A549 (cell line): ENCODE measurements around the gene MYRFL. TPM values are rescaled to one million over a fixed set of nuclear protein-coding genes. Genes with fewer than 3 reads are reported as not detected.

ENCODE experiments used
- ATAC-seq, 2 experiments: fragments of 200-7000 bp in 1 of 2; fragments of >200 bp in 1 of 2; cut with Nextera tagmentation in 1 of 2; cut with Tn5 transposase in 1 of 2; 3 replicates each; pipeline versions ENCODE4 v1.8.0 to v1.9.1; 2018 to 2020; ENCODE audit warnings: mild to moderate bottlenecking in 1 of 2, moderate library complexity in 1 of 2
- CTCF ChIA-PET: fragments of 300-600 bp; sonication (Branson Sonifier 250); formaldehyde crosslinking; extraction: SDS; loops from one replicate; lab custom pipeline; 2021; ENCODE audit warnings: antibody characterized with exemption, inconsistent platforms; lab: Yijun Ruan, JAX
- POLR2A ChIA-PET: fragments of 350-600 bp; formaldehyde crosslinking; extraction: SDS; loops from one replicate; lab custom pipeline; 2021; ENCODE audit warnings: antibody characterized with exemption, inconsistent platforms; lab: Yijun Ruan, JAX
- DNase-seq, 2 experiments: peaks; one replicate each; pipeline versions ENCODE4 v3.0.0 to v3.0.0-alpha.2; 2011 to 2016; ENCODE audit warnings: low read depth in 1 of 2, low spot score in 1 of 2
- FAIRE-seq: peaks from 2 replicates; lab custom pipeline; 2011; peaks lifted over from hg19 to GRCh38; lab: Jason Lieb, UNC
- H3K27ac ChIP-seq, 2 experiments: fragments of >200 bp; sonication (Bioruptor Twin); formaldehyde crosslinking; 3 replicates each; pipeline ENCODE4 v1.5.1; 2016 to 2017
- H3K4me1 ChIP-seq: fragments of >200 bp; sonication (Bioruptor Twin); formaldehyde crosslinking; 3 replicates; pipeline ENCODE4 v1.6.1; 2016
- H3K4me2 ChIP-seq: fragments of >200 bp; sonication (Bioruptor Twin); formaldehyde crosslinking; 3 replicates; pipeline ENCODE4 v1.6.1; 2016
- H3K4me3 ChIP-seq: fragments of >200 bp; sonication (Bioruptor Twin); formaldehyde crosslinking; 3 replicates; pipeline ENCODE4 v1.5.1; 2016
- H3K9me3 ChIP-seq: fragments of >200 bp; sonication (Bioruptor Twin); formaldehyde crosslinking; 3 replicates; pipeline ENCODE4 v1.6.1; 2016
- BHLHE40 ChIP-seq: IDR thresholded peaks from 2 replicates; pipeline ENCODE4 v1.6.1; 2012; ENCODE audit warnings: low read depth, low read length, inconsistent platforms
- CBX2 ChIP-seq: fragments of 200-600 bp; sonication (generic); IDR thresholded peaks from 2 replicates; pipeline ENCODE4 v1.6.1; 2016; ENCODE audit warnings: low read depth, mild to moderate bottlenecking, borderline replicate concordance
- CEBPB ChIP-seq, 2 experiments: fragments of >200 bp in 1 of 2; sonication (Bioruptor Twin) in 1 of 2; formaldehyde crosslinking in 1 of 2; IDR thresholded peaks; 2 replicates each; pipeline ENCODE4 v1.6.1; 2012 to 2016
- CHD2 ChIP-seq: fragments of 150-350 bp; IDR thresholded peaks from 2 replicates; pipeline ENCODE4 v1.6.1; 2014; ENCODE audit warnings: low read length; ENCODE audit not compliant: partially characterized antibody
- CHD4 ChIP-seq: fragments of 200-600 bp; sonication (generic); IDR thresholded peaks from 2 replicates; pipeline ENCODE4 v1.6.1; 2016; ENCODE audit warnings: antibody characterized with exemption, mild to moderate bottlenecking, borderline replicate concordance
- EHMT2 ChIP-seq: fragments of 200-600 bp; sonication (generic); IDR thresholded peaks from 2 replicates; pipeline ENCODE4 v1.6.1; 2016; ENCODE audit warnings: antibody characterized with exemption, low read depth, mild to moderate bottlenecking, moderate library complexity
- EP300 ChIP-seq, 2 experiments: fragments of >200 bp; sonication (Bioruptor Twin); formaldehyde crosslinking; IDR thresholded peaks; 2 replicates in 1 of 2; 3 replicates in 1 of 2; pipeline ENCODE4 v1.6.1; 2016 to 2017
- ESRRA ChIP-seq: fragments of 150-350 bp; IDR thresholded peaks from 2 replicates; pipeline ENCODE4 v1.6.1; 2014; ENCODE audit warnings: mild to moderate bottlenecking, low read length, borderline replicate concordance
- FOSL2 ChIP-seq, 2 experiments: fragments of 450-650 bp in 1 of 2; fragments of >200 bp in 1 of 2; sonication (Bioruptor Twin) in 1 of 2; formaldehyde crosslinking; IDR thresholded peaks; 2 replicates each; pipeline versions ENCODE4 v1.5.0 to v1.6.1; 2016 to 2020; ENCODE audit warnings: mild to moderate bottlenecking in 1 of 2, moderate library complexity in 1 of 2
- HDAC2 ChIP-seq: fragments of 200-600 bp; sonication (generic); IDR thresholded peaks from 2 replicates; pipeline ENCODE4 v1.6.1; 2016
- HOXA7 ChIP-seq: fragments of 250-450 bp; sonication (Bioruptor Pico); IDR thresholded peaks from 2 replicates; pipeline ENCODE4 v1.5.0; 2020; ENCODE audit warnings: mild to moderate bottlenecking, moderate library complexity
- HOXB13 ChIP-seq: fragments of 250-450 bp; sonication (Bioruptor Pico); IDR thresholded peaks from 2 replicates; pipeline ENCODE4 v1.5.0; 2020; ENCODE audit warnings: low read depth, mild to moderate bottlenecking, moderate library complexity
- KDM1A ChIP-seq: fragments of 200-600 bp; sonication (generic); IDR thresholded peaks from 2 replicates; pipeline ENCODE4 v1.6.1; 2016; ENCODE audit warnings: low read depth, mild to moderate bottlenecking
- KDM5A ChIP-seq: fragments of 200-600 bp; sonication (generic); IDR thresholded peaks from 2 replicates; pipeline ENCODE4 v1.6.1; 2016; ENCODE audit warnings: antibody characterized with exemption, mild to moderate bottlenecking
- MAFK ChIP-seq: fragments of 450-650 bp; IDR thresholded peaks from 2 replicates; pipeline ENCODE4 v1.6.1; 2014; ENCODE audit not compliant: partially characterized antibody
- MAZ ChIP-seq: fragments of 150-350 bp; IDR thresholded peaks from 2 replicates; pipeline ENCODE4 v1.6.1; 2014; ENCODE audit warnings: antibody characterized with exemption, low read depth, low read length, borderline replicate concordance
- MYC ChIP-seq: IDR thresholded peaks from 2 replicates; pipeline ENCODE4 v1.6.1; 2012; ENCODE audit warnings: mild to moderate bottlenecking, inconsistent platforms, low read length, improper control_type of control experiment, borderline replicate concordance
- NFE2L2 ChIP-seq: fragments of 150-350 bp; conservative IDR thresholded peaks from 2 replicates; pipeline ENCODE4 v1.6.1; 2014; ENCODE audit warnings: low read length
- NR3C1 ChIP-seq: fragments of >200 bp; sonication (Bioruptor Twin); formaldehyde crosslinking; IDR thresholded peaks from 3 replicates; pipeline ENCODE4 v1.6.1; 2017
- POLR2AphosphoS2 ChIP-seq: conservative IDR thresholded peaks from 2 replicates; pipeline ENCODE4 v1.6.1; 2012; ENCODE audit warnings: low read length, improper control_type of control experiment, inconsistent platforms
- RARB ChIP-seq: fragments of 250-450 bp; sonication (Bioruptor Pico); IDR thresholded peaks from 2 replicates; pipeline ENCODE4 v1.8.0; 2021; ENCODE audit warnings: mild to moderate bottlenecking, moderate library complexity
- SMC3 ChIP-seq: fragments of >200 bp; sonication (Bioruptor Twin); formaldehyde crosslinking; IDR thresholded peaks from 3 replicates; pipeline ENCODE4 v1.6.1; 2018; ENCODE audit warnings: inconsistent platforms
- USF2 ChIP-seq: fragments of 450-650 bp; IDR thresholded peaks from 2 replicates; pipeline ENCODE4 v1.6.1; 2014; ENCODE audit warnings: antibody characterized with exemption
- ZC3H11A ChIP-seq: fragments of 450-650 bp; IDR thresholded peaks from 2 replicates; pipeline ENCODE4 v1.6.1; 2014; ENCODE audit warnings: antibody characterized with exemption, mild to moderate bottlenecking
- ZSCAN20 ChIP-seq: fragments of 250-450 bp; sonication (Bioruptor Pico); IDR thresholded peaks from 2 replicates; pipeline ENCODE4 v1.8.0; 2022; ENCODE audit warnings: mild to moderate bottlenecking, moderate library complexity
- WGBS: methylation state at CpG from one replicate; pipeline ENCODE4 v1.1.6; 2017; ENCODE audit errors: missing lambda C conversion rate; 5-methylcytosine and 5-hydroxymethylcytosine counted together
- polyA plus RNA-seq, 4 experiments: library from polyadenylated mRNA; depleted of rRNA in 3 of 4; stranded (reverse); fragments of >200 nt; fragmentation: RNase III in 1 of 4; extraction: RNeasy Plus Mini Kit Qiagen cat#74134 plus additional on column Dnase treatment in 1 of 4; gene quantifications; 2 replicates in 3 of 4; 3 replicates in 1 of 4; pipeline ENCODE4 v1.2.3, GENCODE V29; 2011 to 2017
- TF ChIP-seq, protein P1 (sequence below): IDR thresholded peaks from 2 replicates; pipeline ENCODE4 v1.6.1; 2012
- TF ChIP-seq, protein P2 (sequence below): fragments of >200 bp; sonication (Bioruptor Twin); formaldehyde crosslinking; IDR thresholded peaks from 3 replicates; pipeline ENCODE4 v1.6.1; 2016

The MYRFL gene
- polyA plus RNA-seq, 2 of the 4 experiments (the other 2 are of a cell fraction): 0.04 TPM; not detected in 1

GRCh38 chr12:69836015-69836414 lies 11.0 kb downstream of the MYRFL start:
- CTCF ChIA-PET: no interaction called here
- ATAC-seq: no peak
- 61% methylated on average over 13 of the region's 13 CpGs for WGBS

GRCh38 chr12:69837191-69837590 lies 12.2 kb downstream of the MYRFL start:
- no peak overlapping the region for H3K4me3 ChIP-seq
- H3K4me2 ChIP-seq: no peak overlapping the region
- FAIRE-seq (no peak), DNase-seq (no peak), ATAC-seq (no peak)
- WGBS: 72% methylated on average over 4 of the region's 4 CpGs
- no peak for TF ChIP-seq MAZ
- no peak for TF ChIP-seq KDM1A
- no peak for TF ChIP-seq USF2
- no peak for TF ChIP-seq SMC3
- no peak for TF ChIP-seq RARB (CRISPR knock-in tag)
- TF ChIP-seq HDAC2: no peak
- TF ChIP-seq, protein P1, sequence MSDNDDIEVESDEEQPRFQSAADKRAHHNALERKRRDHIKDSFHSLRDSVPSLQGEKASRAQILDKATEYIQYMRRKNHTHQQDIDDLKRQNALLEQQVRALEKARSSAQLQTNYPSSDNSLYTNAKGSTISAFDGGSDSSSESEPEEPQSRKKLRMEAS: no peak
- TF ChIP-seq NR3C1: no peak
- no peak for TF ChIP-seq HOXA7 (CRISPR knock-in tag)
- TF ChIP-seq EHMT2: no peak
- TF ChIP-seq BHLHE40: no peak
- no peak for TF ChIP-seq ESRRA
- H3K27ac ChIP-seq: no peak overlapping the region
- POLR2A ChIA-PET: no interaction called here
- no peaks in the 10 kb centered on the region for H3K9me3 ChIP-seq
- CTCF ChIA-PET: interaction anchor here (0.6 kb wide), 1 partner anchor 1275 kb away, joined by 4 read pairs; no protein-coding TSS in a partner anchor
- peaks cover 11% of the 10 kb centered on the region; the same call in 2 of the 3 replicates for H3K4me1 ChIP-seq

More at GRCh38 chr12:69836015-69836414, 11.0 kb downstream of the MYRFL start:
- H3K9me3 ChIP-seq: no peaks in the 10 kb centered on the region
- POLR2A ChIA-PET: no interaction called here
- H3K4me1 ChIP-seq: peaks cover 7% of the 10 kb centered on the region; the same call in 2 of the 3 replicates
- H3K4me3 ChIP-seq: no peak overlapping the region
- TF ChIP-seq, protein P2, sequence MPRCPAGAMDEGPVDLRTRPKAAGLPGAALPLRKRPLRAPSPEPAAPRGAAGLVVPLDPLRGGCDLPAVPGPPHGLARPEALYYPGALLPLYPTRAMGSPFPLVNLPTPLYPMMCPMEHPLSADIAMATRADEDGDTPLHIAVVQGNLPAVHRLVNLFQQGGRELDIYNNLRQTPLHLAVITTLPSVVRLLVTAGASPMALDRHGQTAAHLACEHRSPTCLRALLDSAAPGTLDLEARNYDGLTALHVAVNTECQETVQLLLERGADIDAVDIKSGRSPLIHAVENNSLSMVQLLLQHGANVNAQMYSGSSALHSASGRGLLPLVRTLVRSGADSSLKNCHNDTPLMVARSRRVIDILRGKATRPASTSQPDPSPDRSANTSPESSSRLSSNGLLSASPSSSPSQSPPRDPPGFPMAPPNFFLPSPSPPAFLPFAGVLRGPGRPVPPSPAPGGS: no peak
- no peak for TF ChIP-seq CHD4
- TF ChIP-seq MAZ: no peak
- no peak for TF ChIP-seq ZSCAN20 (CRISPR knock-in tag)
- TF ChIP-seq CHD2: no peak
- no peak for TF ChIP-seq FOSL2 (IDR thresholded peaks at IDR 0.05)
- no peak for TF ChIP-seq FOSL2 (CRISPR knock-in tag; IDR thresholded peaks at IDR 0.05)
- TF ChIP-seq MYC: no peak
- no peak for TF ChIP-seq HOXB13 (CRISPR knock-in tag)
- FAIRE-seq: no peak
- no peak overlapping the region for H3K4me2 ChIP-seq
- no peak for DNase-seq
- no peak overlapping the region for H3K27ac ChIP-seq

DNA sequence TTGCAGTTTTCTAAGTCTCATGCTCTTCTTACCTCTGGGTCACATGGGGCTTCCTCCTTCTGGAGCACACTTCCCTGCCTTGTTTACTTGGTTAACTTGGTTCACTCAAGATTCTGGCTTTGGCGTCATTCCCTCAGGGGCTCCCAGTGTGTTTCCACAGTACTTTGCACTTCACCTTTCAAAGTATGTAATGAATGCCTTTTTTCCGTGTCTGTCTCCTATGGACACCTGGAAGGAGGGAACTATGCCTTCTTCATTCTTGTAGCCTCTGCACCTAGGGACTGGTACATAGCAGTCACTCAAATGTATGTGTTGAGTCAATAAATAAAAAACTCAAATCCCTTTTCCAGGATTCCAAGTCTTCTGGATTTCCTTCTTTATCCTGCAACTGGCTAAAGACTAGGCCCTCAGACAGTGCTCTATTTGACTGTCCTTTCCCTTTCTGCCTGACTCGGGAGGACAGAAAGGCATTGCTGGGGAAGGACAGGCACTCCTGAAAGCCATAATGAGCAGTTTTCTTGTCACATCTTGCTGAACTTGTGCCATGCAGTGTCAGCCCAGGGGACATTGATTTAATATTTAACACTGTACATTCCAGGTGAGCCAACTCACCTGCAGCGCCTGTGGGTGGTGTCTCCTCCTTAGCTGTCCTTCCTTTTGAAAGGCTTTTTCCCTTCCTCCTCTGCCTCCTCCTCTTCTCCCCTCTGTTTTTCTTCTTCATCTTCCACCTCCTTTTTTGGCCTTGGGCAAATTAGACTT lies 12.8 kb downstream of the MYRFL start:
- ChIA-PET POLR2A (no interaction called here), CTCF (no interaction called here)
- no peak for TF ChIP-seq ZC3H11A
- TF ChIP-seq, protein P1: no peak
- TF ChIP-seq KDM5A: no peak
- TF ChIP-seq NR3C1: no peak
- no peak for TF ChIP-seq EP300 (IDR thresholded peaks at IDR 0.05)
- TF ChIP-seq HOXB13 (CRISPR knock-in tag): no peak
- no peak for TF ChIP-seq CEBPB (IDR thresholded peaks at IDR 0.05)
- TF ChIP-seq FOSL2 (IDR thresholded peaks at IDR 0.05): no peak
- no peak for TF ChIP-seq FOSL2 (CRISPR knock-in tag; IDR thresholded peaks at IDR 0.05)
- TF ChIP-seq MAFK: no peak
- no peak for TF ChIP-seq POLR2AphosphoS2
- TF ChIP-seq CBX2: no peak
- TF ChIP-seq NFE2L2: no peak
- 58% methylated on average over 4 of the region's 4 CpGs for WGBS
- peaks cover 11% of the 10 kb centered on the region; the same call in 2 of the 3 replicates for H3K4me1 ChIP-seq
- DNase-seq: no peak
- FAIRE-seq: no peak
- no peak overlapping the region for H3K4me3 ChIP-seq
- ATAC-seq: no peak
- H3K27ac ChIP-seq: no peak overlapping the region; a peak in 1 of 6 replicates
- H3K4me2 ChIP-seq: no peak overlapping the region
- H3K9me3 ChIP-seq: no peaks in the 10 kb centered on the region
